HEK293 (cell line): ENCODE results near the gene ANKRD33B.

Experiments
- CTCF ChIA-PET: fragments of 350-600 bp; formaldehyde crosslinking; extraction: SDS; loops from one replicate; lab custom pipeline; 2021; ENCODE audit warnings: antibody characterized with exemption; lab: Yijun Ruan, JAX
- POLR2A ChIA-PET: fragments of 300-600 bp; formaldehyde crosslinking; extraction: SDS; loops from one replicate; lab custom pipeline; 2020; ENCODE audit warnings: antibody characterized with exemption, inconsistent platforms; lab: Yijun Ruan, JAX
- H3K27ac ChIP-seq: fragments of 200-500 bp; sonication (Bioruptor generic); 2 replicates; pipeline ENCODE4 v1.5.1; 2014; ENCODE audit warnings: low read depth, low read length, control low read depth, inconsistent platforms; ENCODE audit errors: extremely low read depth
- H3K36me3 ChIP-seq, 2 experiments: fragments of 200-500 bp in 1 of 2; sonication (Bioruptor generic) in 1 of 2; 1 replicate in 1 of 2; 2 replicates in 1 of 2; pipeline ENCODE4 v1.5.1; 2014 to 2017; ENCODE audit warnings: inconsistent platforms in 2 of 2, low read length in 2 of 2; ENCODE audit not compliant: control insufficient read depth in 2 of 2, insufficient read depth in 1 of 2
- H3K4me1 ChIP-seq: fragments of 200-500 bp; sonication (Bioruptor generic); 2 replicates; pipeline ENCODE4 v1.5.1; 2014; ENCODE audit warnings: mild to moderate bottlenecking, low read length, inconsistent platforms; ENCODE audit not compliant: control insufficient read depth, insufficient read depth
- H3K4me3 ChIP-seq: 2 replicates; pipeline ENCODE4 v1.5.1; 2011; ENCODE audit warnings: low read depth, mild to moderate bottlenecking, control low read depth, low read length, moderate library complexity
- H3K9me3 ChIP-seq: fragments of 200-500 bp; sonication (Bioruptor generic); 2 replicates; pipeline ENCODE4 v1.5.1; 2014; ENCODE audit warnings: low read depth, low read length, inconsistent platforms; ENCODE audit not compliant: control insufficient read depth, insufficient read depth
- PRDM1 ChIP-seq: fragments of 450-650 bp; formaldehyde crosslinking; IDR thresholded peaks from 2 replicates; pipeline ENCODE4; 2016; ENCODE audit warnings: missing biosample characterization, missing genetic modification characterization
- YY1 ChIP-seq: fragments of 450-650 bp; formaldehyde crosslinking; IDR thresholded peaks from 2 replicates; pipeline ENCODE4 v1.5.1; 2018; ENCODE audit warnings: missing biosample characterization, missing genetic modification characterization
- ZBTB20 ChIP-seq: fragments of 450-650 bp; formaldehyde crosslinking; IDR thresholded peaks from 2 replicates; pipeline ENCODE4 v1.5.1; 2016; ENCODE audit warnings: missing biosample characterization, missing genetic modification characterization
- ZBTB21 ChIP-seq: fragments of 450-650 bp; formaldehyde crosslinking; IDR thresholded peaks from 2 replicates; pipeline ENCODE4 v1.5.1; 2017; ENCODE audit warnings: missing biosample characterization, missing genetic modification characterization
- ZBTB7A ChIP-seq: fragments of 450-650 bp; formaldehyde crosslinking; IDR thresholded peaks from 2 replicates; pipeline ENCODE4 v1.5.1; 2016; ENCODE audit warnings: low read depth, missing biosample characterization, missing genetic modification characterization
- ZFHX2 ChIP-seq: fragments of 450-650 bp; formaldehyde crosslinking; conservative IDR thresholded peaks from 2 replicates; pipeline ENCODE4 v1.5.1; 2016; ENCODE audit warnings: missing biosample characterization, missing genetic modification characterization
- ZNF112 ChIP-seq: fragments of 450-650 bp; formaldehyde crosslinking; IDR thresholded peaks from 2 replicates; pipeline ENCODE4 v1.5.0; 2017; ENCODE audit warnings: missing biosample characterization, missing genetic modification characterization
- ZNF138 ChIP-seq: fragments of 450-650 bp; formaldehyde crosslinking; IDR thresholded peaks from 2 replicates; pipeline ENCODE4 v1.5.1; 2016; ENCODE audit warnings: missing biosample characterization, missing genetic modification characterization, borderline replicate concordance
- ZNF157 ChIP-seq: fragments of 450-650 bp; formaldehyde crosslinking; IDR thresholded peaks from 2 replicates; pipeline ENCODE4 v1.5.1; 2016; ENCODE audit warnings: missing biosample characterization, missing genetic modification characterization
- ZNF202 ChIP-seq: fragments of 450-650 bp; formaldehyde crosslinking; IDR thresholded peaks from 2 replicates; pipeline ENCODE4 v1.5.1; 2016; ENCODE audit warnings: missing biosample characterization, missing genetic modification characterization, borderline replicate concordance
- ZNF433 ChIP-seq: fragments of 450-650 bp; formaldehyde crosslinking; IDR thresholded peaks from 2 replicates; pipeline ENCODE4 v1.5.1; 2016; ENCODE audit warnings: missing biosample characterization, missing genetic modification characterization, low read depth
- ZNF48 ChIP-seq: fragments of 450-650 bp; formaldehyde crosslinking; IDR thresholded peaks from 2 replicates; pipeline ENCODE4 v1.5.1; 2016; ENCODE audit warnings: missing biosample characterization, missing genetic modification characterization
- ZNF514 ChIP-seq: fragments of 450-650 bp; formaldehyde crosslinking; IDR thresholded peaks from 2 replicates; pipeline ENCODE4 v1.5.1; 2016; ENCODE audit warnings: missing biosample characterization, missing genetic modification characterization
- ZNF530 ChIP-seq: fragments of 450-650 bp; formaldehyde crosslinking; IDR thresholded peaks from 2 replicates; pipeline ENCODE4 v1.5.1; 2016; ENCODE audit warnings: low read depth, missing biosample characterization, missing genetic modification characterization
- ZNF623 ChIP-seq: fragments of 450-650 bp; formaldehyde crosslinking; IDR thresholded peaks from 2 replicates; pipeline ENCODE4 v1.5.1; 2016; ENCODE audit warnings: missing biosample characterization, missing genetic modification characterization
- ZNF837 ChIP-seq: fragments of 450-650 bp; formaldehyde crosslinking; IDR thresholded peaks from 2 replicates; pipeline ENCODE4 v1.5.1; 2016; ENCODE audit warnings: missing biosample characterization, missing genetic modification characterization
- TF ChIP-seq, protein P1 (sequence below): fragments of 450-650 bp; formaldehyde crosslinking; optimal IDR thresholded peaks from 2 replicates; pipeline ENCODE3; 2016; ENCODE audit warnings: missing biosample characterization, mild to moderate bottlenecking, missing genetic modification characterization
- TF ChIP-seq, protein P2 (sequence below): fragments of 450-650 bp; formaldehyde crosslinking; IDR thresholded peaks from 2 replicates; pipeline ENCODE4 v1.5.1; 2017; ENCODE audit warnings: missing biosample characterization, missing genetic modification characterization
- TF ChIP-seq, protein P3 (sequence below): fragments of 450-650 bp; formaldehyde crosslinking; IDR thresholded peaks from 2 replicates; pipeline ENCODE4 v1.5.1; 2016; ENCODE audit warnings: missing biosample characterization, missing genetic modification characterization
- TF ChIP-seq, protein P4 (sequence below): fragments of 450-650 bp; formaldehyde crosslinking; IDR thresholded peaks from 2 replicates; pipeline ENCODE4 v1.5.1; 2016; ENCODE audit warnings: missing biosample characterization, missing genetic modification characterization
- TF ChIP-seq, protein P5 (sequence below): fragments of 450-650 bp; formaldehyde crosslinking; IDR thresholded peaks from 2 replicates; pipeline ENCODE4 v1.5.1; 2016; ENCODE audit warnings: missing biosample characterization, missing genetic modification characterization
- TF ChIP-seq, protein P6 (sequence below): fragments of 450-650 bp; formaldehyde crosslinking; IDR thresholded peaks from 2 replicates; pipeline ENCODE4 v1.5.1; 2017; ENCODE audit warnings: missing biosample characterization, mild to moderate bottlenecking, missing genetic modification characterization, moderate library complexity
- TF ChIP-seq, protein P7 (sequence below): fragments of 450-650 bp; formaldehyde crosslinking; IDR thresholded peaks from 2 replicates; pipeline ENCODE4 v1.5.1; 2016; ENCODE audit warnings: missing biosample characterization, missing genetic modification characterization, borderline replicate concordance

The ANKRD33B gene

DNA sequence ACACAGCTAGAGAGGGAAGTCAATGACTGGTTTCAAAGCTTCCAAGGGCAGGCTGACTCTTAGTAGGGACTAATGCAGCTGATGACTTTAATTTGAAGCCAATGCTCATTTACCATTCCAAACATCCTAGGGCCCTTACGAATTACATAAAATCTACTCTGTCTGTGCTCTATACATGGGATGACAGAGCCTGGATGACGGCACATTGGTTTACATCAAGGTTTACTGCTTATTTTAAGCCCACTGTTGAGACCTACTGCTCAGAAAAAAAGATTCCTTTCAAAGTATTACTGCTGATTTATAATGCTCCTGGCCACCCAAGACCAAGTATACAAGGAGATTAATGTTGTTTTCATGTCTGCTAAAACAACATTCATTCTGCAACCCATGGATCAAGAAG, 123.0 kb downstream of the ANKRD33B start:
- no peak overlapping the region for H3K4me3 ChIP-seq
- peaks cover 0 to 6% of the 10 kb centered on the region in 2 experiments; a peak in 1 of 3 replicates for H3K36me3 ChIP-seq
- POLR2A ChIA-PET, result no interaction called here
- no peaks in the 10 kb centered on the region for H3K9me3 ChIP-seq
- H3K27ac ChIP-seq, result no peak overlapping the region
- TF ChIP-seq, protein P1, sequence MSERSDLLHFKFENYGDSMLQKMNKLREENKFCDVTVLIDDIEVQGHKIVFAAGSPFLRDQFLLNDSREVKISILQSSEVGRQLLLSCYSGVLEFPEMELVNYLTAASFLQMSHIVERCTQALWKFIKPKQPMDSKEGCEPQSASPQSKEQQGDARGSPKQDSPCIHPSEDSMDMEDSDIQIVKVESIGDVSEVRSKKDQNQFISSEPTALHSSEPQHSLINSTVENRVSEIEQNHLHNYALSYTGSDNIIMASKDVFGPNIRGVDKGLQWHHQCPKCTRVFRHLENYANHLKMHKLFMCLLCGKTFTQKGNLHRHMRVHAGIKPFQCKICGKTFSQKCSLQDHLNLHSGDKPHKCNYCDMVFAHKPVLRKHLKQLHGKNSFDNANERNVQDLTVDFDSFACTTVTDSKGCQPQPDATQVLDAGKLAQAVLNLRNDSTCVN (tag by site-specific recombination), result no peak
- TF ChIP-seq, protein P2, sequence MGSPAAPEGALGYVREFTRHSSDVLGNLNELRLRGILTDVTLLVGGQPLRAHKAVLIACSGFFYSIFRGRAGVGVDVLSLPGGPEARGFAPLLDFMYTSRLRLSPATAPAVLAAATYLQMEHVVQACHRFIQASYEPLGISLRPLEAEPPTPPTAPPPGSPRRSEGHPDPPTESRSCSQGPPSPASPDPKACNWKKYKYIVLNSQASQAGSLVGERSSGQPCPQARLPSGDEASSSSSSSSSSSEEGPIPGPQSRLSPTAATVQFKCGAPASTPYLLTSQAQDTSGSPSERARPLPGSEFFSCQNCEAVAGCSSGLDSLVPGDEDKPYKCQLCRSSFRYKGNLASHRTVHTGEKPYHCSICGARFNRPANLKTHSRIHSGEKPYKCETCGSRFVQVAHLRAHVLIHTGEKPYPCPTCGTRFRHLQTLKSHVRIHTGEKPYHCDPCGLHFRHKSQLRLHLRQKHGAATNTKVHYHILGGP (tag by site-specific recombination), result no peak
- TF ChIP-seq ZNF48 (tag by site-specific recombination) (no peak), ZNF433 (no peak), ZNF157 (tag by site-specific recombination) (no peak), ZBTB7A (no peak), ZNF623 (tag by site-specific recombination) (no peak), ZNF837 (tag by site-specific recombination) (no peak), ZNF138 (tag by site-specific recombination) (no peak), ZNF530 (tag by site-specific recombination) (no peak), ZFHX2 (no peak), ZNF514 (tag by site-specific recombination) (no peak)
- TF ChIP-seq, protein P3, sequence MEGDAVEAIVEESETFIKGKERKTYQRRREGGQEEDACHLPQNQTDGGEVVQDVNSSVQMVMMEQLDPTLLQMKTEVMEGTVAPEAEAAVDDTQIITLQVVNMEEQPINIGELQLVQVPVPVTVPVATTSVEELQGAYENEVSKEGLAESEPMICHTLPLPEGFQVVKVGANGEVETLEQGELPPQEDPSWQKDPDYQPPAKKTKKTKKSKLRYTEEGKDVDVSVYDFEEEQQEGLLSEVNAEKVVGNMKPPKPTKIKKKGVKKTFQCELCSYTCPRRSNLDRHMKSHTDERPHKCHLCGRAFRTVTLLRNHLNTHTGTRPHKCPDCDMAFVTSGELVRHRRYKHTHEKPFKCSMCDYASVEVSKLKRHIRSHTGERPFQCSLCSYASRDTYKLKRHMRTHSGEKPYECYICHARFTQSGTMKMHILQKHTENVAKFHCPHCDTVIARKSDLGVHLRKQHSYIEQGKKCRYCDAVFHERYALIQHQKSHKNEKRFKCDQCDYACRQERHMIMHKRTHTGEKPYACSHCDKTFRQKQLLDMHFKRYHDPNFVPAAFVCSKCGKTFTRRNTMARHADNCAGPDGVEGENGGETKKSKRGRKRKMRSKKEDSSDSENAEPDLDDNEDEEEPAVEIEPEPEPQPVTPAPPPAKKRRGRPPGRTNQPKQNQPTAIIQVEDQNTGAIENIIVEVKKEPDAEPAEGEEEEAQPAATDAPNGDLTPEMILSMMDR (tag by site-specific recombination), result no peak
- TF ChIP-seq, protein P4, sequence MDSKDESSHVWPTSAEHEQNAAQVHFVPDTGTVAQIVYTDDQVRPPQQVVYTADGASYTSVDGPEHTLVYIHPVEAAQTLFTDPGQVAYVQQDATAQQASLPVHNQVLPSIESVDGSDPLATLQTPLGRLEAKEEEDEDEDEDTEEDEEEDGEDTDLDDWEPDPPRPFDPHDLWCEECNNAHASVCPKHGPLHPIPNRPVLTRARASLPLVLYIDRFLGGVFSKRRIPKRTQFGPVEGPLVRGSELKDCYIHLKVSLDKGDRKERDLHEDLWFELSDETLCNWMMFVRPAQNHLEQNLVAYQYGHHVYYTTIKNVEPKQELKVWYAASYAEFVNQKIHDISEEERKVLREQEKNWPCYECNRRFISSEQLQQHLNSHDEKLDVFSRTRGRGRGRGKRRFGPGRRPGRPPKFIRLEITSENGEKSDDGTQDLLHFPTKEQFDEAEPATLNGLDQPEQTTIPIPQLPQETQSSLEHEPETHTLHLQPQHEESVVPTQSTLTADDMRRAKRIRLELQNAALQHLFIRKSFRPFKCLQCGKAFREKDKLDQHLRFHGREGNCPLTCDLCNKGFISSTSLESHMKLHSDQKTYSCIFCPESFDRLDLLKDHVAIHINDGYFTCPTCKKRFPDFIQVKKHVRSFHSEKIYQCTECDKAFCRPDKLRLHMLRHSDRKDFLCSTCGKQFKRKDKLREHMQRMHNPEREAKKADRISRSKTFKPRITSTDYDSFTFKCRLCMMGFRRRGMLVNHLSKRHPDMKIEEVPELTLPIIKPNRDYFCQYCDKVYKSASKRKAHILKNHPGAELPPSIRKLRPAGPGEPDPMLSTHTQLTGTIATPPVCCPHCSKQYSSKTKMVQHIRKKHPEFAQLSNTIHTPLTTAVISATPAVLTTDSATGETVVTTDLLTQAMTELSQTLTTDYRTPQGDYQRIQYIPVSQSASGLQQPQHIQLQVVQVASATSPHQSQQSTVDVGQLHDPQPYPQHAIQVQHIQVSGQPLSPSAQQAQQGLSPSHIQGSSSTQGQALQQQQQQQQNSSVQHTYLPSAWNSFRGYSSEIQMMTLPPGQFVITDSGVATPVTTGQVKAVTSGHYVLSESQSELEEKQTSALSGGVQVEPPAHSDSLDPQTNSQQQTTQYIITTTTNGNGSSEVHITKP (tag by site-specific recombination), result no peak
- TF ChIP-seq, protein P5, sequence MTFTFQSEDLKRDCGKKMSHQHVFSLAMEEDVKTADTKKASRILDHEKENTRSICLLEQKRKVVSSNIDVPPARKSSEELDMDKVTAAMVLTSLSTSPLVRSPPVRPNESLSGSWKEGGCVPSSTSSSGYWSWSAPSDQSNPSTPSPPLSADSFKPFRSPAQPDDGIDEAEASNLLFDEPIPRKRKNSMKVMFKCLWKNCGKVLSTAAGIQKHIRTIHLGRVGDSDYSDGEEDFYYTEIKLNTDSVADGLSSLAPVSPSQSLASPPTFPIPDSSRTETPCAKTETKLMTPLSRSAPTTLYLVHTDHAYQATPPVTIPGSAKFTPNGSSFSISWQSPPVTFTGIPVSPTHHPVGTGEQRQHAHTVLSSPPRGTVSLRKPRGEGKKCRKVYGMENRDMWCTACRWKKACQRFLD (tag by site-specific recombination), result no peak
- CTCF ChIA-PET, result interaction anchor here (0.6 to 1.4 kb wide), 7 partner anchors 14 to 473 kb away, joined by 3 to 7 read pairs (median 3); no protein-coding TSS in a partner anchor
- H3K4me1 ChIP-seq, result no peaks in the 10 kb centered on the region

DNA sequence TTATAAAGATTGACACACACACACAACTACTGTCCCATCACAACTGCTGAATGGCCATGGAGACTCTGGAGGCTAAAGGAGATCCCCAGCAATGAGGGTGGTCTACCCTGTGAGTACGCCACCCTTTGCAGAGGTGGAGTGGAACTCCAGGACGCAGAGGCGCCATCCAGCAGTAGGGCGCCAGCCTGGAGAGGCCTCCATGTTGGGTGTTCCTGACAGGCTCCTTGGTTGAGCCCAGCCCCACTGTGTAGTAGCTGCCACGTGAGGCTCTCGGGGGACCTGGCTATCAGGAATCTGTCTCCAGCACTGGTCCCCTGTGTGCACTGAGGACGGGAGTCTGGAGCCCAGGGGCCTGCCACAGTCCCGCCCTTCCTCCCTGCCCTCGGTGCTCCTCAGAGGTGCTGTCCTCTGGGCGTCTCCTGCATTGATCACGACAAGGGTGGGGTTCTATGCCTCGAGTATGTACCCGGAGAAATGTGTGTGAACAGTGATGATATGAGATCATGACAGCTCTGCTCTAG, 124.8 kb downstream of the ANKRD33B start:
- ChIA-PET CTCF (interaction anchor here (0.6 to 8.2 kb wide), 12 partner anchors 10 to 526 kb away, joined by 3 to 101 read pairs (median 4); no protein-coding TSS in a partner anchor), POLR2A (no interaction called here)
- no peaks in the 10 kb centered on the region for H3K4me1 ChIP-seq
- TF ChIP-seq, protein P6, sequence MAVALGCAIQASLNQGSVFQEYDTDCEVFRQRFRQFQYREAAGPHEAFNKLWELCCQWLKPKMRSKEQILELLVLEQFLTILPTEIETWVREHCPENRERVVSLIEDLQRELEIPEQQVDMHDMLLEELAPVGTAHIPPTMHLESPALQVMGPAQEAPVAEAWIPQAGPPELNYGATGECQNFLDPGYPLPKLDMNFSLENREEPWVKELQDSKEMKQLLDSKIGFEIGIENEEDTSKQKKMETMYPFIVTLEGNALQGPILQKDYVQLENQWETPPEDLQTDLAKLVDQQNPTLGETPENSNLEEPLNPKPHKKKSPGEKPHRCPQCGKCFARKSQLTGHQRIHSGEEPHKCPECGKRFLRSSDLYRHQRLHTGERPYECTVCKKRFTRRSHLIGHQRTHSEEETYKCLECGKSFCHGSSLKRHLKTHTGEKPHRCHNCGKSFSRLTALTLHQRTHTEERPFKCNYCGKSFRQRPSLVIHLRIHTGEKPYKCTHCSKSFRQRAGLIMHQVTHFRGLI, result no peak
- TF ChIP-seq ZBTB21 (tag by site-specific recombination) (no peak), YY1 (tag by site-specific recombination) (no peak), PRDM1 (tag by site-specific recombination) (no peak), ZNF202 (tag by site-specific recombination) (no peak), ZBTB20 (no peak), ZNF112 (tag by site-specific recombination) (no peak)
- TF ChIP-seq, protein P7, sequence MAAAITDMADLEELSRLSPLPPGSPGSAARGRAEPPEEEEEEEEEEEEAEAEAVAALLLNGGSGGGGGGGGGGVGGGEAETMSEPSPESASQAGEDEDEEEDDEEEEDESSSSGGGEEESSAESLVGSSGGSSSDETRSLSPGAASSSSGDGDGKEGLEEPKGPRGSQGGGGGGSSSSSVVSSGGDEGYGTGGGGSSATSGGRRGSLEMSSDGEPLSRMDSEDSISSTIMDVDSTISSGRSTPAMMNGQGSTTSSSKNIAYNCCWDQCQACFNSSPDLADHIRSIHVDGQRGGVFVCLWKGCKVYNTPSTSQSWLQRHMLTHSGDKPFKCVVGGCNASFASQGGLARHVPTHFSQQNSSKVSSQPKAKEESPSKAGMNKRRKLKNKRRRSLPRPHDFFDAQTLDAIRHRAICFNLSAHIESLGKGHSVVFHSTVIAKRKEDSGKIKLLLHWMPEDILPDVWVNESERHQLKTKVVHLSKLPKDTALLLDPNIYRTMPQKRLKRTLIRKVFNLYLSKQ (tag by site-specific recombination), result no peak

More for the DNA sequence above, 124.8 kb downstream of the ANKRD33B start:
- Histone ChIP-seq H3K27ac (no peak overlapping the region), H3K9me3 (no peaks in the 10 kb centered on the region), H3K4me3 (no peak overlapping the region), H3K36me3 (no peaks in the 10 kb centered on the region)
